Measurements from ENCODE around the gene HIGD1B.

Gene HIGD1B

DNA sequence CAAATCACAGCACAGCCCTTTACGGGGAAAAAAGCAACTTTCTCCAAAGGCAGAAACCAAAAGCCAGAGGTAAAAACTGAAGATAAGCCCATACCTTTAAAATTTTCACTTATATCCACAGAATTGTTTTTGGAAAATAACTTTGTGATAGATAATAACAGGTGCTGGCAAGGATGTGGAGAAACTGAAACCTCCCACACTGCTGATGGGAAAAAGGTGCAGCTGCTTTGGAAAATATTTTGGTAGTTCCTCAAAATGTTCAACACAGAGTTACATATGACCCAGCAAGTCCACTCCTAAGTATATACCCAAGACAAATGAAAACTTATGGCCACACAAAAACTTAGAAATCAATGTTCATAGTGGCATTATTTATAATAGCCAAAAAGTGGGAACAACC is 39.3 kb downstream of the HIGD1B start:
- H2BK120ac ChIP-seq (ENCODE audit: low read depth, low read length) = no peak overlapping the region
- H3K4ac ChIP-seq (ENCODE audit: low read length) = no peak overlapping the region
- no peaks in the 10 kb centered on the region for H3K27me3 ChIP-seq (ENCODE audit: control insufficient read depth in 3 of 3, insufficient read depth in 3 of 3, low read depth in 1 of 3, low read length in 3 of 3)
- H3K23ac ChIP-seq (ENCODE audit: low read depth, low read length, poor library complexity) = no peak overlapping the region
- H2BK12ac ChIP-seq (ENCODE audit: low read length) = no peak overlapping the region
- no peaks in the 10 kb centered on the region for H3K4me1 ChIP-seq (ENCODE audit: control insufficient read depth in 2 of 2, insufficient read depth in 1 of 2, low read depth in 1 of 2, low read length in 2 of 2)
- no peak overlapping the region for H4K91ac ChIP-seq (ENCODE audit: low read depth, low read length, poor library complexity)
- H3K14ac ChIP-seq (ENCODE audit: low read length) = no peak overlapping the region
- H3K18ac ChIP-seq (ENCODE audit: low read length) = no peak overlapping the region
- H2BK15ac ChIP-seq (ENCODE audit: low read length) = no peak overlapping the region
- no peak overlapping the region for H3K9ac ChIP-seq (ENCODE audit: low read depth, low read length, poor library complexity)
- no peak overlapping the region for H4K8ac ChIP-seq (ENCODE audit: low read depth, low read length)
- H2AK5ac ChIP-seq (ENCODE audit: low read depth, low read length) = no peak overlapping the region
- no peak overlapping the region for H3K4me2 ChIP-seq (ENCODE audit: insufficient read depth, low read length, poor library complexity, severe bottlenecking)
- H3K4me3 ChIP-seq (ENCODE audit: low read length in 2 of 2) = no peak overlapping the region
- H3K36me3 ChIP-seq (replicated peaks in 1 of 2; ENCODE audit: control insufficient read depth in 2 of 2, insufficient read depth in 2 of 2, low read length in 2 of 2) = peaks cover 30 to 89% of the 10 kb centered on the region in 2 donors
- no peak for DNase-seq (ENCODE audit: low spot score)
- no peaks in the 10 kb centered on the region for H3K79me1 ChIP-seq (ENCODE audit: low read depth, low read length)
- no peak overlapping the region for H2BK5ac ChIP-seq (ENCODE audit: low read length)
- H3K27ac ChIP-seq (replicated peaks; ENCODE audit: low read length) = no peak overlapping the region
- H2AFZ ChIP-seq (ENCODE audit: low read length) = no peak overlapping the region
- WGBS, 2 donors (ENCODE audit: extremely low coverage in 2 of 2, insufficient read length in 2 of 2, insufficient replicate concordance in 1 of 2) = no CpG with 5 or more reads among the region's 1 CpG
- H3K9me3 ChIP-seq (replicated peaks in 1 of 2; ENCODE audit: control insufficient read depth in 2 of 2, insufficient read depth in 1 of 2, low read depth in 1 of 2, low read length in 2 of 2) = no peaks in the 10 kb centered on the region

GRCh38 chr17:44887971-44888954 is 40.6 kb downstream of the HIGD1B start:
- Histone ChIP-seq H3K23ac (ENCODE audit: low read depth, low read length, poor library complexity) (no peak overlapping the region), H2AFZ (ENCODE audit: low read length) (no peak overlapping the region), H2BK12ac (ENCODE audit: low read length) (no peak overlapping the region), H3K4ac (ENCODE audit: low read length) (no peak overlapping the region), H3K4me1 (ENCODE audit: control insufficient read depth in 2 of 2, insufficient read depth in 1 of 2, low read depth in 1 of 2, low read length in 2 of 2) (no peaks in the 10 kb centered on the region), H3K27me3 (ENCODE audit: control insufficient read depth in 3 of 3, insufficient read depth in 3 of 3, low read depth in 1 of 3, low read length in 3 of 3) (no peaks in the 10 kb centered on the region), H2AK5ac (ENCODE audit: low read depth, low read length) (no peak overlapping the region), H3K27ac (replicated peaks; ENCODE audit: low read length) (no peak overlapping the region), H2BK15ac (ENCODE audit: low read length) (no peak overlapping the region), H2BK5ac (ENCODE audit: low read length) (no peak overlapping the region), H3K4me2 (ENCODE audit: insufficient read depth, low read length, poor library complexity, severe bottlenecking) (no peak overlapping the region), H3K14ac (ENCODE audit: low read length) (no peak overlapping the region), H3K36me3 (replicated peaks in 1 of 2; ENCODE audit: control insufficient read depth in 2 of 2, insufficient read depth in 2 of 2, low read length in 2 of 2) (peaks cover 27 to 89% of the 10 kb centered on the region in 2 donors), H4K8ac (ENCODE audit: low read depth, low read length) (no peak overlapping the region), H2BK120ac (ENCODE audit: low read depth, low read length) (no peak overlapping the region), H3K79me1 (ENCODE audit: low read depth, low read length) (no peaks in the 10 kb centered on the region), H3K18ac (ENCODE audit: low read length) (no peak overlapping the region), H3K9ac (ENCODE audit: low read depth, low read length, poor library complexity) (no peak overlapping the region), H3K4me3 (ENCODE audit: low read length in 2 of 2) (no peak overlapping the region), H3K9me3 (replicated peaks in 1 of 2; ENCODE audit: control insufficient read depth in 2 of 2, insufficient read depth in 1 of 2, low read depth in 1 of 2, low read length in 2 of 2) (no peaks in the 10 kb centered on the region), H4K91ac (ENCODE audit: low read depth, low read length, poor library complexity) (no peak overlapping the region)
- no CpG with 5 or more reads among the region's 10 CpGs for WGBS, 2 donors (ENCODE audit: extremely low coverage in 2 of 2, insufficient read length in 2 of 2, insufficient replicate concordance in 1 of 2)
- DNase-seq (ENCODE audit: low spot score) = no peak

- H3K4ac ChIP-seq (ENCODE audit: low read length) = no peak overlapping the region
- no peak overlapping the region for H2BK5ac ChIP-seq (ENCODE audit: low read length)
- no peak overlapping the region for H4K91ac ChIP-seq (ENCODE audit: low read depth, low read length, poor library complexity)
- H3K14ac ChIP-seq (ENCODE audit: low read length) = no peak overlapping the region
- no peak overlapping the region for H2AK5ac ChIP-seq (ENCODE audit: low read depth, low read length)
- no peak overlapping the region for H3K4me2 ChIP-seq (ENCODE audit: insufficient read depth, low read length, poor library complexity, severe bottlenecking)
- H3K9me3 ChIP-seq (replicated peaks in 1 of 2; ENCODE audit: control insufficient read depth in 2 of 2, insufficient read depth in 1 of 2, low read depth in 1 of 2, low read length in 2 of 2) = no peaks in the 10 kb centered on the region
- H3K4me1 ChIP-seq (ENCODE audit: control insufficient read depth in 2 of 2, insufficient read depth in 1 of 2, low read depth in 1 of 2, low read length in 2 of 2) = no peaks in the 10 kb centered on the region
- DNase-seq (ENCODE audit: low spot score) = no peak
- no peak overlapping the region for H2BK15ac ChIP-seq (ENCODE audit: low read length)
- no peaks in the 10 kb centered on the region for H3K79me1 ChIP-seq (ENCODE audit: low read depth, low read length)
- H3K36me3 ChIP-seq (replicated peaks in 1 of 2; ENCODE audit: control insufficient read depth in 2 of 2, insufficient read depth in 2 of 2, low read length in 2 of 2) = peaks cover 24 to 89% of the 10 kb centered on the region in 2 donors
- no peak overlapping the region for H2BK120ac ChIP-seq (ENCODE audit: low read depth, low read length)
- H3K27me3 ChIP-seq (ENCODE audit: control insufficient read depth in 3 of 3, insufficient read depth in 3 of 3, low read depth in 1 of 3, low read length in 3 of 3) = no peaks in the 10 kb centered on the region
- H4K8ac ChIP-seq (ENCODE audit: low read depth, low read length) = no peak overlapping the region
- H2BK12ac ChIP-seq (ENCODE audit: low read length) = no peak overlapping the region
- no peak overlapping the region for H3K4me3 ChIP-seq (ENCODE audit: low read length in 2 of 2)
- no peak overlapping the region for H3K23ac ChIP-seq (ENCODE audit: low read depth, low read length, poor library complexity)
- H3K9ac ChIP-seq (ENCODE audit: low read depth, low read length, poor library complexity) = no peak overlapping the region
- H3K18ac ChIP-seq (ENCODE audit: low read length) = no peak overlapping the region
- H3K27ac ChIP-seq (replicated peaks; ENCODE audit: low read length) = no peak overlapping the region
- H2AFZ ChIP-seq (ENCODE audit: low read length) = no peak overlapping the region
- no CpG with 5 or more reads among the region's 7 CpGs for WGBS, 2 donors (ENCODE audit: extremely low coverage in 2 of 2, insufficient read length in 2 of 2, insufficient replicate concordance in 1 of 2)
Measured at GRCh38 chr17:44889003-44889402, 41.3 kb downstream of the HIGD1B start.

DNA sequence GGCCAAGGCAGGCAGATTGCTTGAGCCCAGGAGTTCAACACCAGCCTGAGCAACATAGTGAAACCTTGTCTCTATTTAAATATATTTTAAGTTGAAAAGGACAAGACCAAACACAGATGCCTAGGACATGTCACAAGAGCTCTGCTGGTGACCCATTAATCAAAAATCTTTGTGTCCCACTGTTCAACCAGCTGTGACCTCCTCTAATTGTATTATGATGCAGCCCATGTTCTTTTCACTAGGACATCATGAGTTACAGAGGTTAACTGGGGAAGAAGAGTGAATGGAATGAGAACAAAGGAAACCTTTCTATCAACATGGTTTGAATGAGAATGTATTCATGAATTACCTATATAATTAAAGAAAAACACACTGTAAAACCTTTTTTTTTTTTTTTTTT is 44.6 kb downstream of the HIGD1B start:
- H3K27me3 ChIP-seq (ENCODE audit: control insufficient read depth in 3 of 3, insufficient read depth in 3 of 3, low read depth in 1 of 3, low read length in 3 of 3) = no peaks in the 10 kb centered on the region

More for the DNA sequence above, 44.6 kb downstream of the HIGD1B start:
- H2AFZ ChIP-seq (ENCODE audit: low read length) = no peak overlapping the region
- no peaks in the 10 kb centered on the region for H3K9me3 ChIP-seq (replicated peaks in 1 of 2; ENCODE audit: control insufficient read depth in 2 of 2, insufficient read depth in 1 of 2, low read depth in 1 of 2, low read length in 2 of 2)
- no peak overlapping the region for H3K4ac ChIP-seq (ENCODE audit: low read length)
- no peaks in the 10 kb centered on the region for H3K79me1 ChIP-seq (ENCODE audit: low read depth, low read length)
- no peak overlapping the region for H3K4me2 ChIP-seq (ENCODE audit: insufficient read depth, low read length, poor library complexity, severe bottlenecking)
- no peak overlapping the region for H2AK5ac ChIP-seq (ENCODE audit: low read depth, low read length)
- no peak overlapping the region for H2BK5ac ChIP-seq (ENCODE audit: low read length)
- no peak overlapping the region for H3K23ac ChIP-seq (ENCODE audit: low read depth, low read length, poor library complexity)
- H3K18ac ChIP-seq (ENCODE audit: low read length) = no peak overlapping the region
- H2BK15ac ChIP-seq (ENCODE audit: low read length) = no peak overlapping the region
- DNase-seq (ENCODE audit: low spot score) = no peak
- H3K27ac ChIP-seq (replicated peaks; ENCODE audit: low read length) = no peak overlapping the region
- peaks cover 10 to 82% of the 10 kb centered on the region in 2 donors for H3K36me3 ChIP-seq (replicated peaks in 1 of 2; ENCODE audit: control insufficient read depth in 2 of 2, insufficient read depth in 2 of 2, low read length in 2 of 2)
- H2BK120ac ChIP-seq (ENCODE audit: low read depth, low read length) = no peak overlapping the region
- H2BK12ac ChIP-seq (ENCODE audit: low read length) = no peak overlapping the region
- H3K4me1 ChIP-seq (ENCODE audit: control insufficient read depth in 2 of 2, insufficient read depth in 1 of 2, low read depth in 1 of 2, low read length in 2 of 2) = no peaks in the 10 kb centered on the region
- H3K14ac ChIP-seq (ENCODE audit: low read length) = no peak overlapping the region
- H3K9ac ChIP-seq (ENCODE audit: low read depth, low read length, poor library complexity) = no peak overlapping the region
- no peak overlapping the region for H4K91ac ChIP-seq (ENCODE audit: low read depth, low read length, poor library complexity)
- H3K4me3 ChIP-seq (ENCODE audit: low read length in 2 of 2) = no peak overlapping the region
- no peak overlapping the region for H4K8ac ChIP-seq (ENCODE audit: low read depth, low read length)
